HG03457 (cell line): ENCODE measurements around the gene ALOXE3.
"Not testable (repeated sequence)": the region's sequence is repeated elsewhere in the genome, so short reads cannot be mapped to it uniquely, and the experiment has no call there.

ENCODE experiments used
- ATAC-seq: cut with Tn5 transposase; IDR thresholded peaks from one replicate; pipeline ENCODE4 v1.9.1; 2021; ENCODE audit warnings: moderate number of reproducible peaks; ENCODE audit not compliant: unreplicated experiment

The ALOXE3 gene

GRCh38 chr17:8073627-8074484 is 44.5 kb downstream of the ALOXE3 start:
- ATAC-seq: no peak

- no peak for ATAC-seq
Measured at GRCh38 chr17:8072729-8073461, 45.4 kb downstream of the ALOXE3 start.

DNA sequence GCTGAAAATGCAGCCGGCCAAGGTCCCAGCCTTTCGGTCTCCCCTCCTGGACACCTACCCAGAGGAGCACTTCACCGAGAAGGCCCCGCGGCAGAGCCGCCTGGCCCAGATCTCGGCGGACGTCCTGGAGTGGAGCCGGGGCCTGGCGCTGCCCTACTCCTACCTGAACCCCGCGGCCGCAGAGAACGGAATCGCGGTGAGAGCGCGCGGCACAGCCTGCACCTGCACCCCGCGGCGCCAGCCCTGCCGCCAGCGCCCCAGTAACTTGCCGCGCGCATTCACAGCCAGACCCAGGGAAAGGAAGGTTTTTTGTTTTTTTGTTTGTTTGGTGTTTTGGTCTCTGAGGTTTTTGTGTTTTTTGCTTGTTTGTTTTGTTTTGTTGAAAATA is 46.0 kb downstream of the ALOXE3 start:
- ATAC-seq: no peak

DNA sequence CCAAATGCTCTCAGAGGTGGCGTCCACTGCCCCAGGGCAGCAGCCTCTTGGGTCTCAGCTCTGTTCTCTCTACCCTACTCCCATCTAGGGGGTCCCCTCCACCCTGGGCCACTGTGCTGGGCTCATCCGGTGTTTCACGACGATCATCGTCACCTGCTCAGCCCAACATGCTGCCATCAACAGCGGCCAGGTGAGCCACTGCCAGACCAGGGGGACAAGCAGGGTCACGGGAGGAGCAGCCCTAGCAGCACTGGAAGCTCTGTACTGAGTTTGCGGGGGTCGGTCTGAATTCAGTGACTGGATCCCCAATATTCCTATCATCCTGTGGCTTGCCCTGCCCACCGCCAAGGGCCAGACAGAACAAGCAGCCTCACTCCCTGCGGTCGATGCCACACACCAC is 46.8 kb downstream of the ALOXE3 start:
- ATAC-seq: no peak

- ATAC-seq: no peak
Measured at GRCh38 chr17:8069587-8069860, 48.8 kb downstream of the ALOXE3 start.

- no peak for ATAC-seq
Measured at GRCh38 chr17:8068736-8069586, 49.4 kb downstream of the ALOXE3 start.

DNA sequence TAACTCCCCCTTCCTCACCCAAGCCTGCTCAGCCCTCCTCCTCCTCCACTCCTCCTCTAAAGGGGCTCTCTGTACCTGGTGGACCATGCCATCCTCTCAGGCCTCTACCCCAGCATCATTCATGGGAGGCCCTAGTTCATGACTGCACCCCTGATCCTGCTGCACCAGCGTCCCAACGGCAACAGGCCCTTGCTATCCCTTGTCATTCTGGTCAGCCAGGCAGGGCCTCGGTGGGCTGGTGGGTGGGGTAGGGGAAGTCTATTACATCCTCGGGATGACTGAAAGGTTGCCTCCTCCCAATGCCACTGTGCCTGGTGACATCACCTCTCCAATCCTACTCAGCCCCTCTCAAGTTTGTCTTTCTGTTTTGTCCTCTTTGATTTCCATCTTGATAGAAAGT is 50.5 kb downstream of the ALOXE3 start:
- ATAC-seq: no peak

DNA sequence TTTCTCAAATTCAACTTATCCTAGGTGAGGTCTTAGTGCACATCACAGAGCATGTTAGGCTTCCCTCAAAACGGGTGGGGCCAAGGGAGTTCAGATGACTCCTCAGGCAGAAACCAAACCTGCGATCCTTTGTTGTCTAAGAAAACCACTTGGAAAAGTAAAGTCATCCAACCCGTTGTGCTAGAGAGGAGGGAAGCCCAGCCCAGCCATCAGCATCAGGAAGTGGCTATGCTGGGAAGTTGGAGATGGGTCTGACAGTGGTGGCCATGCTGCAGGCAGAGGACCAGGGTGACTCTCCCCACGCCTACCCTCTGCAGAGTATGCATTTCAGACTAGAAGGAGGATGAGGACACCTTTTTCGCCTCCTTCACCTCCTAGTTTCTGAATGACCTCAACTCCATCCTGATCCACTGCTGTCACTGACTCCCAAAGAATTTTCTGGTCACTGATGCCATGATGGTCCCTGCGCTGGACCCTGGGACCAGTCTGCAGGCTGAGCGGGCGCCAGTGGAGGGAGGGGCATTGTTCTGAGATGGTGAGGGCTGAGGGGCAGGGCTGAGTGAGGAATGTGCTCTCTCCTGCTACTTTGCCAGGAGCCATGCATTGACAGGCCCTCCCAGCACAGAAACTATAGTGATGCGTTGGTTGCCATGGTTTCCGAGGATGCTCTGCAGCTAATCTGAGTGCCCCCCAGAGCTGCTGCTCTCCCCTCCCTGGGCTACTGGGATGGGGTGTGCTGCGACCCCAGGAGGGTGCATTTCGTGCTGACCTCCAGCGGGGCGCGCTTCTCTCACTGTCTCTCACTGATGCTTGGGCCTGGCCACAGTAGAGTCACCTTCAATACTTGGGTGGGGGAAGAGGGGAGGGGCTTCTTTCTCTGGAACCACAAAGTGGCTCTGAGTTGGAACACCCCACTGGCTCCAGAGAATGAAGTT is 51.2 kb downstream of the ALOXE3 start:
- ATAC-seq: no peak

DNA sequence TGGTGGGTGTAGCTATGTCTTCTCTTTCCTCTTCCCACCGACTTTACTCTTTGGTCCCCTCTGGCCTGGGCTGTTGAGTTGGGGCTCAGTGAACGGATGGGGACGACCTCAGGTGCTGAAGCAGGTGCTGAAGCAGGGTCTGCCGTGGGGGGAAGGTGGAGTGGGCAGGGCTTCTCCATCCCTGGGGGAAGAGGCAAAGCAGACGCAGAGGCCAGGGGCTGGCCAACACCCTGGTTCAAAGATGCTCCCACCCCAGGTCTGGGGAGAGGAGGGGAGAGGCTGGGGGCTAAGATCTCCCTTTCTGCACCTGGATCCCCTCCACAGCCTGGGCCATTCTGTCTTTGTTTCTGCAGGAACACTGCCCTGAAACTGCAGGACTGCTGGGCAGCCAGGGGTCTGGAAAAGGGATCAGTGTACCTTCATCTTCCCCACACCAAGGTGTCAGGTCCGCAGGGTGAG is 53.7 kb downstream of the ALOXE3 start:
- no peak for ATAC-seq

DNA sequence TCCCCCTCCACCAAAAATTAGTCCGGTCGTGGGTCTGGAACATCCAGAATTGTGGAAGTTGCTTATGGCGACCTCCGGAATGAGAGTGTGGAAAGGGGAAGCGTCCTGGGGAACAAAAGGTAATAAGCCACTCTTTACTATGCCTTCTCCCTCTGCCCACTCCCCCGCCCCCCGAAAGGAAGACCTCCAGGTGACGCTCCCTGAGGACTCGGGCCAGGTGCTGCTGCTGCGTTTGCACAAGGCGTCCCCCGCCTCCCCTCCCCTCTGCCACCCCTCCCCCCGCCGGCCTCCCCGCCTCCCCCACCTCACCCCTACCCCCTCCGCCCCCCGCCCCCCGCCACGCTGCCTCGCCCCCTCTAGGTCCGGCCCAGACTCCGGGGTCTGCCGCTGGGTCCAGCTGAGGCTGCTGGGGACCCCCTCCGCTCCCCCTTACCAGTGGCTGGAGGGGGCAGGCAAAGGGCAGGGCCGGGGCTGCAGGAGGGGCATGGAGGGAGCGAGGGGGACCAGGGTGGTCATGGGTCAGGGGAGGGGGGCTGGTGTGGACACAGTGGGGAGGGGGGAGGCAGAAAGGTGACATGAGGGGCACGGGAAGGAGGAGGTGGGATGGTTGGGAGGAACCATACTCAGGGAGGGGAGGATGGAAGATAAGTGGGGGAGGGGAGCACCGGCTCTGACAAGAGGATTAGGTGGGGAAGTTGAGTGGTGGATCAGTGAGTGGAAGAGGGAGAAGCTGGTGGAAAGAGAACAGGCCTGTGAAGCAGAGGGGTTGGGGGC is 54.4 kb downstream of the ALOXE3 start:
- ATAC-seq: no peak

GRCh38 chr17:8062807-8063483 is 55.4 kb downstream of the ALOXE3 start:
- ATAC-seq: no peak

DNA sequence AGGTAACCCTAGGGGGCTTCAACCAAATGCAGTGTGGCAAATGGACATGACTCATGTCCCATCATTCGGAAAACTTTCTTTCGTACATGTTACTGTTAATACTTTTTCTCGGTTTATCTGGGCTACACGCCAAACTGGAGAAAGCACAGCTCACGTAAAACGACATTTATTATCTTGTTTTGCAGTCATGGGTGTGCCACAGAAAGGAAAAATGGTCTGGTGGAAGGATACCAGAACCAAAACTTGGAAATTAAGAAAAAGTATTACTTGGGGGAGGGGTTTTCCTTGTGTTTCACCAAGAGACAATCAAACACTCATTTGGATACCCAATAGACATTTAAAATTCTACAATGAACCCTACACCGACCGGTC is 55.9 kb downstream of the ALOXE3 start:
- ATAC-seq: no peak

DNA sequence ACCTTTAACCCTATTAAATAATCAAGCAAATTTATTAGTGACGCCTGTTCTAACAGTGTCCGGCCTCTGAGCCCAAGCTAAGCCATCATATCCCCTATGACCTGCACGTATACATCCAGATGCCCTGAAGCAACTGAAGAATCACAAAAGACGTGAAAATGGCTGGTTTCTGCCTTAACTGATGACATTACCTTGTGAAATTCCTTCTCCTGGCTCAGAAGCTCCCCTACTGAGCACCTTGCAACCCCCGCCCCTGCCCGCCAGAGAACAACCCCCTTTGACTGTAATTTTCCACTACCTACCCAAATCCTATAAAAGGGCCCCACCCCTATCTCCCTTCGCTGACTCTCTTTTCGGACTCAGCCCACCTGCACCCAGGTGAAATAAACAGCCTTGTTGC is 56.5 kb downstream of the ALOXE3 start:
- not testable (repeated sequence) for ATAC-seq

- no peak for ATAC-seq
Measured at GRCh38 chr17:8060274-8060673, 58.0 kb downstream of the ALOXE3 start.

DNA sequence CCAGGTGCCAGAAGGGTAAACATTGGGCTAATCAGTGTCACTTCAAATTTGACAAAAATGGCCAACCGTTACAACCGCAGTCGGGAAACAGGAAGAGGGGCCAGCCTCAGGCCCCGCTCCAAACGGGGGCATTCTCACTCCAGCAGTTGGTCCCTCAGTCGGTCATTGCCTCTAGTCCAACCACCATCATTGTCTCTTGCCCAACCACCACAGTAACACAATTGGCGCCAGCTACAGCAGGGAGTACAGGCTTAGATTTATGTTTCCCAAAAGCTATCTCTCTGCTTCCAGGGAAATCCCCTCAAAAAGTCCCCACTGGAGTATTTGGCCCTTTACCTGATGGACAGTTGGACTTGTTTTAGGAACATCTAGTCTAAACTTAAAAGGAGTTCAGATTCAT is 59.2 kb downstream of the ALOXE3 start:
- ATAC-seq: no peak

DNA sequence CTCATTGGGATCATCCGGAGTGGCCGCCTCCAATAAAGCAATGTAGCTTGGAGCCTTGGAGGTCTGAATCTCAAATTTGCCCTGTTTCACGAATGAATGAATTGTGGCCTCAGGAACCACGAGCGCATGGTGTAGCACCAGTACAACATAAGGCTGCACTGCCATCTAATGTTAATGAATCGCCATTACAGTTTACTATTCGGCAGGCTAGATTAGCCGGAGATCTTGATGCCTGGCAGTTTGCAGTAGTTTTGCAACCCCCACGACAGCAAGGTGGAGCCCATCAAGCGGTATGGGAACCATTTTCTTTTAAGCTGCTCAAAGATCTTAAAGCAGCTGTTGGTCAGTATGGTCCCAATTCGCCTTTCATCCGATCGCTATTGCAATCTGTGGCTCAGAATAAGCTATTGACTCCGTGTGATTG is 60.6 kb downstream of the ALOXE3 start:
- ATAC-seq: no peak

DNA sequence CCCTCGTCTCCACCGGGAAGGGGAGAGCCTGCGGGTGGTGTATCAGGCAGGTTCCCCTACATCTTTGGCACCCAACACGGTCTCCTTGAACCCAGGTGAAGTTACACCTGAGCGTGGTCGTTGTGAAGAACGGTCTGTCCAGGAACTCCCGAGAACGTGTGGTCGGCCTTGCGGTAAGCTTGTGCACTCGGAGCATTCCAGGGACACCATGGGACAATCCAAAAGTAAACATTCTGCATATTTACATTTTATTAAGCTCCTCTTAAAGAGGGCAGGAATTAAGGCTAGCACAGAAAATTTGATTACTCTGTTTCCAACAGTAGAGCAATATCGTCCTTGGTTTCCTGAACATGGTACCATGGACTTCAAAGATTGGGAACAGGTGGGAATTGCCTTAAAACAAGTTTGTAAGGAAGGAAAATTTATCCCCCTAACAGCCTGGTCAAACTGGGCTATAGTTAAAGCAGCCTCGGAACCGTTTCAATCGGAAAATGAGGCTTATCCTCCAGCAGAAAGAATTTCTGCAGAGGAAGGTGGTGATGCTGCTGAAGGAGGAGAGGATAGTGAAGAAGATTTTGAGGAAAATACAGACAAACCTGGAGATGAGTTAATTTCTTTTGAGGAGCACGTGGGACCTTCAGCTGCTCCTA is 61.2 kb downstream of the ALOXE3 start:
- ATAC-seq: no peak

- peak; percentile 52 for ATAC-seq
Measured at GRCh38 chr17:8056232-8056975, 61.9 kb downstream of the ALOXE3 start.
